ENCODE measurements around the gene HVCN1. TPM values are rescaled to one million over a fixed set of nuclear protein-coding genes. Genes with fewer than 3 reads are reported as not detected.
"Not testable (repeated sequence)": the region's sequence is repeated elsewhere in the genome, so short reads cannot be mapped to it uniquely, and the experiment has no call there.

The HVCN1 gene
- total and polyA plus RNA-seq, 10 donors = 46.9 to 114 (median 69.0) TPM

- 87 to 92% (median 89%) methylated on average over 11 of the region's 11 CpGs for WGBS, 5 donors
- no peaks in the 10 kb centered on the region for H3K9me3 ChIP-seq
- DNase-seq = no peak
- H3K27ac ChIP-seq = peak overlapping the region in 1 of 8 donors; percentile 53
- intact Hi-C loops (cut with DNase I; ENCODE audit: low total_unique reads) = no loop called here
- no peak overlapping the region for H3K4me3 ChIP-seq
- peaks cover 0 to 79% (median 5%) of the 10 kb centered on the region in 6 donors for H3K4me1 ChIP-seq
- TF ChIP-seq POLR2A (IDR thresholded peaks at IDR 0.05) = no peak
- TF ChIP-seq CTCF (IDR thresholded peaks at IDR 0.05 in 8 of 11, conservative IDR thresholded peaks at IDR 0.05 in 3 of 11) = no peak
- TF ChIP-seq POLR2AphosphoS5 (IDR thresholded peaks at IDR 0.05) = no peak
- H3K27me3 ChIP-seq (replicated peaks in 1 of 7) = no peaks in the 10 kb centered on the region
- peaks cover 0 to 100% (median 27%) of the 10 kb centered on the region in 6 donors for H3K36me3 ChIP-seq
Observed at GRCh38 chr12:110656071-110656655, 32.8 kb downstream of the HVCN1 start.

GRCh38 chr12:110654238-110654637, 34.7 kb downstream of the HVCN1 start:
- H3K9me3 ChIP-seq; H3K27me3 ChIP-seq (replicated peaks in 1 of 7); intact Hi-C loops (cut with DNase I; ENCODE audit: low total_unique reads); DNase-seq; H3K4me3 ChIP-seq: not testable (repeated sequence)
- H3K27ac ChIP-seq = peak overlapping the region in 1 of 8 donors; percentile 53
- peaks cover 0 to 75% (median 7%) of the 10 kb centered on the region in 6 donors for H3K4me1 ChIP-seq
- peaks cover 4 to 100% (median 43%) of the 10 kb centered on the region in 6 donors for H3K36me3 ChIP-seq
- 85 to 92% (median 88%) methylated on average over 10 of the region's 10 CpGs for WGBS, 5 donors

GRCh38 chr12:110649341-110649847, 39.5 kb downstream of the HVCN1 start:
- Histone ChIP-seq H3K4me1 (peaks cover 6 to 77% (median 24%) of the 10 kb centered on the region in 6 donors), H3K27me3 (replicated peaks in 1 of 7) (no peaks in the 10 kb centered on the region), H3K4me3 (no peak overlapping the region), H3K36me3 (peaks cover 4 to 91% (median 53%) of the 10 kb centered on the region in 6 donors), H3K27ac (peak overlapping the region in 6 of 8 donors; percentile 11 to 84 (median 62)), H3K9me3 (no peaks in the 10 kb centered on the region)
- no peak for DNase-seq
- no peak for TF ChIP-seq POLR2A (IDR thresholded peaks at IDR 0.05)
- TF ChIP-seq POLR2AphosphoS5 (IDR thresholded peaks at IDR 0.05) = peak; percentile 28 to 56 (median 39)
- intact Hi-C loops (cut with DNase I; ENCODE audit: low total_unique reads) = no loop called here
- WGBS, 5 donors = 63 to 78% (median 75%) methylated on average over 11 of the region's 11 CpGs

GRCh38 chr12:110647631-110648040, 41.3 kb downstream of the HVCN1 start:
- intact Hi-C loops (cut with DNase I; ENCODE audit: low total_unique reads) = no loop called here
- H3K4me3 ChIP-seq = no peak overlapping the region
- no peaks in the 10 kb centered on the region for H3K27me3 ChIP-seq (replicated peaks in 1 of 7)
- no peaks in the 10 kb centered on the region for H3K9me3 ChIP-seq
- no peak for DNase-seq
- 26 to 55% (median 35%) methylated on average over 7 of the region's 7 CpGs for WGBS, 5 donors
- TF ChIP-seq POLR2AphosphoS5 (IDR thresholded peaks at IDR 0.05) (peak in 2 of 3 donors; percentile 44 to 87), POLR2A (IDR thresholded peaks at IDR 0.05) (no peak)
- H3K36me3 ChIP-seq = peaks cover 4 to 73% (median 47%) of the 10 kb centered on the region in 6 donors
- peak overlapping the region in 7 of 8 donors; percentile 17 to 84 (median 61) for H3K27ac ChIP-seq
- peaks cover 6 to 78% (median 25%) of the 10 kb centered on the region in 6 donors for H3K4me1 ChIP-seq

GRCh38 chr12:110641521-110641920, 47.4 kb downstream of the HVCN1 start:
- intact Hi-C loops (cut with DNase I; ENCODE audit: low total_unique reads) = no loop called here
- DNase-seq = no peak
- Histone ChIP-seq H3K27ac (peak overlapping the region in 4 of 8 donors; percentile 6 to 84 (median 38)), H3K9me3 (no peaks in the 10 kb centered on the region), H3K4me1 (peaks cover 0 to 95% (median 4%) of the 10 kb centered on the region in 6 donors), H3K36me3 (peaks cover 0 to 25% (median 0%) of the 10 kb centered on the region in 6 donors), H3K27me3 (replicated peaks in 1 of 7) (no peaks in the 10 kb centered on the region), H3K4me3 (no peak overlapping the region)
- 34 to 54% (median 46%) methylated on average over 7 of the region's 7 CpGs for WGBS, 5 donors
- no peak for TF ChIP-seq CTCF (IDR thresholded peaks at IDR 0.05 in 8 of 11, conservative IDR thresholded peaks at IDR 0.05 in 3 of 11)
- no peak for TF ChIP-seq POLR2A (IDR thresholded peaks at IDR 0.05)
- TF ChIP-seq POLR2AphosphoS5 (IDR thresholded peaks at IDR 0.05) = no peak
